Neural progenitor cell (in vitro differentiated cells): ENCODE measurements around the gene NTRK3.
"Not testable (repeated sequence)": the region's sequence is repeated elsewhere in the genome, so short reads cannot be mapped to it uniquely, and the experiment has no call there.

Source experiments
- EZH2phosphoT487 ChIP-seq: fragments of 200-600 bp; sonication (generic); IDR thresholded peaks from 2 replicates; pipeline ENCODE4 v1.6.1; 2017; ENCODE audit warnings: antibody characterized with exemption
- TF ChIP-seq, protein P1 (sequence below): fragments of 200-600 bp; sonication (generic); IDR thresholded peaks from 2 replicates; pipeline ENCODE4 v1.5.1; 2017; ENCODE audit warnings: antibody characterized with exemption, mild to moderate bottlenecking

DNA sequence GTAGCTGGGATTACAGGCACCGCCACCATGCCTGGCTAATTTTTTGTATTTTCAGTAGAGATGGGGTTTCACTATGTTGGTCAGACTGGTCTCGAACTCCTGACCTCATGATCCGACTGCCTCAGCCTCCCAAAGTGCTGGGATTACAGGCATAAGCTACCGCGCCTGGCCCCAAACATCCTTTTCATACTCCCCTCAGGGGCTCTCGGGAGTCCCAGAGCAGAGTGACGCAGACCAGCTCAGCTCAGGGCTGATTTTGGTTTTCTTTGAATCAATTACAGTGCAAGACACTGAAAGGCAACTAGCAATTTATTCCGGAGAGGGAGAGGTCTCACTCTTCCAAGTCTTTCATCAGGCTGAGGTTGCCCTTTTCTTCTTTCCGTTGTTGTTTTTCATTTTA lies 184.4 kb downstream of the NTRK3 start:
- TF ChIP-seq, protein P1, sequence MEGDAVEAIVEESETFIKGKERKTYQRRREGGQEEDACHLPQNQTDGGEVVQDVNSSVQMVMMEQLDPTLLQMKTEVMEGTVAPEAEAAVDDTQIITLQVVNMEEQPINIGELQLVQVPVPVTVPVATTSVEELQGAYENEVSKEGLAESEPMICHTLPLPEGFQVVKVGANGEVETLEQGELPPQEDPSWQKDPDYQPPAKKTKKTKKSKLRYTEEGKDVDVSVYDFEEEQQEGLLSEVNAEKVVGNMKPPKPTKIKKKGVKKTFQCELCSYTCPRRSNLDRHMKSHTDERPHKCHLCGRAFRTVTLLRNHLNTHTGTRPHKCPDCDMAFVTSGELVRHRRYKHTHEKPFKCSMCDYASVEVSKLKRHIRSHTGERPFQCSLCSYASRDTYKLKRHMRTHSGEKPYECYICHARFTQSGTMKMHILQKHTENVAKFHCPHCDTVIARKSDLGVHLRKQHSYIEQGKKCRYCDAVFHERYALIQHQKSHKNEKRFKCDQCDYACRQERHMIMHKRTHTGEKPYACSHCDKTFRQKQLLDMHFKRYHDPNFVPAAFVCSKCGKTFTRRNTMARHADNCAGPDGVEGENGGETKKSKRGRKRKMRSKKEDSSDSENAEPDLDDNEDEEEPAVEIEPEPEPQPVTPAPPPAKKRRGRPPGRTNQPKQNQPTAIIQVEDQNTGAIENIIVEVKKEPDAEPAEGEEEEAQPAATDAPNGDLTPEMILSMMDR, result not testable (repeated sequence)
- TF ChIP-seq EZH2phosphoT487, result not testable (repeated sequence)
